Measurements from ENCODE around the gene LRCH1. TPM values are rescaled to one million over a fixed set of nuclear protein-coding genes. Genes with fewer than 3 reads are reported as not detected.

Gene LRCH1
- total and polyA plus RNA-seq, 2 of the 4 experiments (the other 2 are of a cell fraction): 7.0 to 8.8 TPM

GRCh38 chr13:46668302-46668720 lies 115.3 kb downstream of the LRCH1 start:
- H3K79me1 ChIP-seq (ENCODE audit: low read depth in 1 of 2, low read length in 2 of 2): peaks cover 39 to 74% of the 10 kb centered on the region in 2 experiments
- H3K27me3 ChIP-seq (ENCODE audit: control insufficient read depth, insufficient read depth, low read length): no peaks in the 10 kb centered on the region
- intact Hi-C loops (cut with micrococcal nuclease): loop anchor here (5.0 kb wide), 1 partner anchor 51 kb away; no protein-coding TSS in a partner anchor
- no TSS peak for BruUV-seq (replicated peaks)
- H2AFZ ChIP-seq (replicated peaks; ENCODE audit: low read length, poor library complexity): no peak overlapping the region
- H3K9ac ChIP-seq (ENCODE audit: low read depth, low read length): peak overlapping the region; percentile 14; the same call in 1 of the 2 replicates
- peak overlapping the region; percentile 71; the same call in 1 of the 2 replicates for H3K27ac ChIP-seq (ENCODE audit: insufficient read depth, low read length)
- H4K5ac ChIP-seq (ENCODE audit: low read depth, low read length): peak overlapping the region; percentile 85
- peak overlapping the region; percentile 50; the same call in 1 of the 2 replicates for H3K4me3 ChIP-seq (ENCODE audit: insufficient read depth, low read depth, low read length)
- dilution Hi-C loops (cut with HindIII; ENCODE audit: low sequenced_read_pairs, unreplicated experiment): no loop called here
- H3K4ac ChIP-seq (ENCODE audit: low read depth, low read length): peak overlapping the region; percentile 20; the same call in 1 of the 2 replicates
- peak; percentile 85 for ATAC-seq (ENCODE audit: low read depth)
- H2BK20ac ChIP-seq (ENCODE audit: low read depth, low read length): peak overlapping the region; percentile 31; the same call in 1 of the 2 replicates
- H3K9me3 ChIP-seq (ENCODE audit: control insufficient read depth, insufficient read depth, low read length): no peaks in the 10 kb centered on the region
- no peak overlapping the region for H2AK5ac ChIP-seq (ENCODE audit: low read depth, low read length)
- peak overlapping the region; percentile 78 for H2BK120ac ChIP-seq (ENCODE audit: low read depth, low read length)
- peak overlapping the region; percentile 87 for H3K18ac ChIP-seq (ENCODE audit: low read depth, low read length)
- H4K20me1 ChIP-seq (ENCODE audit: insufficient read depth, low read length): peaks cover 3% of the 10 kb centered on the region; the same call in 1 of the 2 replicates
- H3K36me3 ChIP-seq (ENCODE audit: control insufficient read depth, insufficient read depth, low read length): peaks cover 9% of the 10 kb centered on the region
- ChIA-PET CTCF (no interaction called here), POLR2A (ENCODE audit: unreplicated experiment) (no interaction called here)
- in situ Hi-C loops (cut with MboI; ENCODE audit: low sequenced_read_pairs): no loop called here
- peak overlapping the region; percentile 33; the same call in 1 of the 2 replicates for H3K56ac ChIP-seq (ENCODE audit: extremely low read depth, insufficient read depth, low read length)
- 0 out of 2 replicates have a peak overlapping the region, but pooled peaks have one; percentile 58 for H3K14ac ChIP-seq (replicated peaks; ENCODE audit: low read depth, low read length)
- peak overlapping the region; percentile 59; the same call in 1 of the 2 replicates for H3K23ac ChIP-seq (ENCODE audit: low read depth, low read length)
- no peak overlapping the region for H2AK9ac ChIP-seq (replicated peaks; ENCODE audit: low read depth, low read length, poor library complexity)
- H3K4me2 ChIP-seq (ENCODE audit: low read depth, low read length): peak overlapping the region; percentile 97
- 0 out of 3 replicates have a peak overlapping the region, but pooled peaks have one; percentile 0 for H2BK15ac ChIP-seq (ENCODE audit: low read depth, low read length)
- no CpG with 5 or more reads among the region's 3 CpGs for WGBS, 2 experiments (ENCODE audit: extremely low coverage in 2 of 2, insufficient read length in 1 of 2)
- peak; percentile 95 for DNase-seq
- H2BK5ac ChIP-seq (ENCODE audit: low read depth, low read length, poor library complexity, severe bottlenecking): peak overlapping the region; percentile 85
- no peak overlapping the region for H4K91ac ChIP-seq (ENCODE audit: insufficient read depth, low read depth, low read length)
- TF ChIP-seq RFX5 (IDR thresholded peaks at IDR 0.05; ENCODE audit: low read depth, low read length) (no peak), POLR2A (IDR thresholded peaks at IDR 0.05; ENCODE audit: low read depth, low read length) (no peak), NFE2L2 (IDR thresholded peaks at IDR 0.05; ENCODE audit: low read depth, low read length) (peak; percentile 48; the same call in 1 of the 2 replicates), CEBPB (IDR thresholded peaks at IDR 0.05; ENCODE audit: low read depth, low read length) (peak; percentile 59; the same call in 1 of the 2 replicates)
- H3K9me1 ChIP-seq (ENCODE audit: insufficient read depth, low read length): peaks cover 29% of the 10 kb centered on the region
- no peak overlapping the region for H4K8ac ChIP-seq (ENCODE audit: low read depth in 2 of 2, low read length in 2 of 2)
- H3K4me1 ChIP-seq (ENCODE audit: control insufficient read depth, insufficient read depth, low read length): peaks cover 10% of the 10 kb centered on the region
